Stimulated activated CD8-positive, alpha-beta memory T cell treated with anti-CD3 and anti-CD28 coated beads, Interleukin-15, amount 100 ng/mL, for 48 hours (primary cell): ENCODE measurements around the gene LARP1.
"Not testable (repeated sequence)": the region's sequence is repeated elsewhere in the genome, so short reads cannot be mapped to it uniquely, and the experiment has no call there.

Experiments
- DNase-seq, 2 donors: peaks; one replicate each; pipeline ENCODE4 v3.0.0-alpha.2; 2020; ENCODE audit warnings: low read depth in 2 of 2

The LARP1 gene

GRCh38 chr5:154793599-154794524, 38.7 kb downstream of the LARP1 start:
- no peak for DNase-seq

GRCh38 chr5:154794525-154795234, 39.5 kb downstream of the LARP1 start:
- no peak for DNase-seq

- no peak for DNase-seq
Measured at GRCh38 chr5:154795235-154795596, 40.0 kb downstream of the LARP1 start.

GRCh38 chr5:154797762-154798161, 42.6 kb downstream of the LARP1 start:
- no peak for DNase-seq

- DNase-seq = no peak
Measured at GRCh38 chr5:154800582-154800981, 45.4 kb downstream of the LARP1 start.

GRCh38 chr5:154801083-154801482, 45.9 kb downstream of the LARP1 start:
- no peak for DNase-seq

- DNase-seq = no peak
Measured at GRCh38 chr5:154802050-154802449, 46.9 kb downstream of the LARP1 start.

GRCh38 chr5:154806176-154806575, 51.0 kb downstream of the LARP1 start:
- no peak for DNase-seq

GRCh38 chr5:154811239-154811638, 56.1 kb downstream of the LARP1 start:
- no peak for DNase-seq

- DNase-seq = peak; percentile 22 to 34
Measured at GRCh38 chr5:154811653-154812465, 56.7 kb downstream of the LARP1 start.

- DNase-seq = no peak
Measured at GRCh38 chr5:154813158-154813557, 58.0 kb downstream of the LARP1 start.

- peak in 1 of 2 donors; percentile 4 for DNase-seq
Measured at GRCh38 chr5:154813736-154814135, 58.6 kb downstream of the LARP1 start.

GRCh38 chr5:154815025-154815424, 59.8 kb downstream of the LARP1 start:
- no peak for DNase-seq

- no peak for DNase-seq
Measured at GRCh38 chr5:154815684-154816247, 60.6 kb downstream of the LARP1 start.

GRCh38 chr5:154816891-154817492, 61.8 kb downstream of the LARP1 start:
- DNase-seq = no peak

- no peak for DNase-seq
Measured at GRCh38 chr5:154817815-154818214, 62.6 kb downstream of the LARP1 start.

GRCh38 chr5:154818471-154819116, 63.4 kb downstream of the LARP1 start:
- DNase-seq = no peak

GRCh38 chr5:154819546-154819945, 64.4 kb downstream of the LARP1 start:
- no peak for DNase-seq

GRCh38 chr5:154820383-154820782, 65.2 kb downstream of the LARP1 start:
- no peak for DNase-seq

GRCh38 chr5:154822896-154823295, 67.7 kb downstream of the LARP1 start:
- not testable (repeated sequence) for DNase-seq

- DNase-seq = no peak
Measured at GRCh38 chr5:154823605-154824004, 68.4 kb downstream of the LARP1 start.
